PC-3 (cell line): ENCODE results near the gene CD44. TPM values are rescaled to one million over a fixed set of nuclear protein-coding genes. Genes with fewer than 3 reads are reported as not detected.
"Not testable (repeated sequence)": the region's sequence is repeated elsewhere in the genome, so short reads cannot be mapped to it uniquely, and the experiment has no call there.

Experiments
- ATAC-seq: fragments of 200-7000 bp; cut with Tn5 transposase; 2 replicates; pipeline ENCODE4 v1.9.1; 2020; ENCODE audit warnings: mild to moderate bottlenecking, moderate library complexity
- BruUV-seq: library from RNA; stranded (reverse); fragments of 400-500 nt; replicated peaks from 2 replicates; lab custom pipeline; 2021; lab: Mats Ljungman, UMichigan
- CTCF ChIA-PET: fragments of 300-600 bp; sonication (Branson Sonifier 250); formaldehyde crosslinking; loops from one replicate; lab custom pipeline; 2022; ENCODE audit warnings: antibody characterized with exemption; lab: Charles Lee
- POLR2A ChIA-PET: fragments of 300-600 bp; sonication (Branson Sonifier 250); formaldehyde crosslinking; loops from one replicate; lab custom pipeline; 2022; ENCODE audit warnings: antibody characterized with exemption; ENCODE audit not compliant: unreplicated experiment; lab: Charles Lee
- DNase-seq: peaks from one replicate; pipeline ENCODE4 v3.0.0-alpha.2; 2015
- H2AFZ ChIP-seq: fragments of 300-600 bp; sonication (generic); 2 replicates; pipeline ENCODE4 v1.6.0; 2016; ENCODE audit warnings: antibody characterized with exemption, low read length
- H3F3A ChIP-seq: fragments of 300-600 bp; sonication (generic); one replicate; pipeline ENCODE4 v1.6.0; 2017; ENCODE audit warnings: antibody characterized with exemption, low read length, control low read depth, mild to moderate bottlenecking; ENCODE audit not compliant: unreplicated experiment
- H3K27ac ChIP-seq: fragments of 300-600 bp; sonication (generic); 2 replicates; pipeline ENCODE4 v1.5.1; 2016; ENCODE audit warnings: mild to moderate bottlenecking, low read length
- H3K27me3 ChIP-seq: fragments of 300-600 bp; sonication (generic); 2 replicates; pipeline ENCODE4 v1.6.1; 2016; ENCODE audit warnings: low read length, mixed read lengths
- H3K36me3 ChIP-seq: fragments of 300-600 bp; sonication (generic); 2 replicates; pipeline ENCODE4 v1.6.1; 2016; ENCODE audit warnings: low read depth, mixed run types, low read length, mixed read lengths
- H3K4me1 ChIP-seq: fragments of 300-600 bp; sonication (generic); 2 replicates; pipeline ENCODE4 v1.5.1; 2016; ENCODE audit warnings: low read length; ENCODE audit not compliant: insufficient read depth
- H3K4me2 ChIP-seq: fragments of 300-600 bp; sonication (generic); 2 replicates; pipeline ENCODE4 v1.6.0; 2016; ENCODE audit warnings: low read length
- H3K4me3 ChIP-seq: fragments of 300-600 bp; sonication (generic); 2 replicates; pipeline ENCODE4 v1.5.1; 2016; ENCODE audit warnings: mild to moderate bottlenecking, low read length, mixed read lengths
- H3K79me2 ChIP-seq: fragments of 300-600 bp; sonication (generic); 2 replicates; pipeline ENCODE4 v1.6.1; 2017; ENCODE audit warnings: low read length, mixed read lengths
- H3K9ac ChIP-seq: fragments of 300-600 bp; sonication (generic); 2 replicates; pipeline ENCODE4 v1.6.0; 2016; ENCODE audit warnings: mild to moderate bottlenecking, low read length
- H3K9me2 ChIP-seq: fragments of 300-600 bp; sonication (generic); replicated peaks from 2 replicates; pipeline ENCODE4 v1.6.1; 2016; ENCODE audit warnings: mixed run types, low read length, mixed read lengths
- H3K9me3 ChIP-seq: fragments of 300-600 bp; sonication (generic); 2 replicates; pipeline ENCODE4 v1.6.1; 2016; ENCODE audit warnings: low read length, mixed read lengths
- H4K20me1 ChIP-seq: fragments of 300-600 bp; sonication (generic); 2 replicates; pipeline ENCODE4 v1.6.1; 2016; ENCODE audit warnings: low read length, mixed read lengths
- EZH2 ChIP-seq: fragments of 300-600 bp; sonication (generic); IDR thresholded peaks from one replicate; pipeline ENCODE4 v1.6.1; 2017; ENCODE audit warnings: antibody characterized with exemption, mild to moderate bottlenecking, low read length; ENCODE audit not compliant: unreplicated experiment
- EZH2phosphoT487 ChIP-seq: fragments of 300-600 bp; sonication (generic); IDR thresholded peaks from 2 replicates; pipeline ENCODE4 v1.6.1; 2018; ENCODE audit warnings: mild to moderate bottlenecking, antibody characterized with exemption, low read length, borderline replicate concordance
- intact Hi-C: fragments of 100-400 bp; cut with micrococcal nuclease; formaldehyde crosslinking; loops from 2 replicates; pipeline ENCODE4 v1.9.0; 2023
- total RNA-seq: library from RNA; depleted of rRNA; stranded (reverse); fragments of >200 nt; gene quantifications from 2 replicates; pipeline ENCODE4 v1.2.3, GENCODE V29; 2014
- TF ChIP-seq, protein P1 (sequence below): fragments of 300-600 bp; sonication (generic); conservative IDR thresholded peaks from 2 replicates; pipeline ENCODE4 v1.5.1; 2017; ENCODE audit warnings: antibody characterized with exemption, low read depth, mild to moderate bottlenecking, low read length

The CD44 gene
- total RNA-seq, 1 experiment from 2014 or later: 181 TPM

DNA sequence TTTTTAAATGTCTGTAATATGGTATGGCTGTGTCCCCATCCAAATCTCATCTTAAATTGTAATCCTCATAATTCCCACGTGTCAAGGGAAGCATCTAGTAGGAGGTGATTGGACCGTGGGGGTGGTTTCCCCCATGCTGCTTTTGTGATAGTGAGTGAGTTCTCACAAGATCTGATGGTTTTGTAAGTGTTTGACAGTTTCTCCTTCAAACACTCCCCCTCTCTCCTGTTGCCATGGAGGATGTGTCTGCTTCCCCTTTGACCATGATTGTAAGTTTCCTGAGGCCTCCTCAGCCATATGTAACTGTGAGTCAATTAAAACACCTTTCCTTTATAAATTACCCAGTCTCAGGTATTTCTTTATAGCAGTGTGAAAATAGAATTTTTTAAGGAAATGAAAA, 31.1 kb upstream of the CD44 start:
- intact Hi-C loops: no loop called here
- Histone ChIP-seq H3K27ac (no peak overlapping the region), H3K9ac (no peak overlapping the region), H3K4me1 (peaks cover 24% of the 10 kb centered on the region), H2AFZ (no peak overlapping the region), H3K4me3 (no peak overlapping the region), H3K36me3 (no peaks in the 10 kb centered on the region), H3K9me2 (no peaks in the 10 kb centered on the region), H4K20me1 (no peaks in the 10 kb centered on the region), H3K27me3 (no peaks in the 10 kb centered on the region), H3K4me2 (no peak overlapping the region), H3F3A (no peaks in the 10 kb centered on the region), H3K79me2 (no peaks in the 10 kb centered on the region), H3K9me3 (no peaks in the 10 kb centered on the region)
- no TSS peak for BruUV-seq
- POLR2A ChIA-PET: no interaction called here
- TF ChIP-seq EZH2phosphoT487: no peak
- ATAC-seq (no peak), DNase-seq (no peak)
- CTCF ChIA-PET: no interaction called here

DNA sequence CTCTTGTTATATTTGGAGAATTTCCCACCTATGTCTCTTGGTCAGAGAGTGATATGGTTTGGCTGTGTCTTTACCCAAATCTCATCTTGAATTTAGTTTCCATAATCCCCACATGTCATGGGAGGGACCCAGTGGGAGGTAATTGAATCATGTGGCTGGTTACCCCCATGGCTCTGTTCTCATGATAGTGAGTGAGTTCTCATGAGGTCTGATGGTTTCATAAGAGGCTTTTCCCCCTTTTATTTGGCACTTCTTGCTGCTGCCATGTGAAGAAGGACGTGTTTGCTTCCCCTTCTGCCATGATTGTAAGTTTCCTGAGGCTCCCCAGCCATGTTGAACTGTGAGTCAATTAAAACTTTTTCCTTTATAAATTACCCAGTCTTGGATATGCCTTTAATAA, 30.6 kb upstream of the CD44 start:
- peaks cover 29% of the 10 kb centered on the region for H3K4me1 ChIP-seq
- H3K4me2 ChIP-seq, H3K9ac ChIP-seq, intact Hi-C loops, ATAC-seq, H3K79me2 ChIP-seq, CTCF ChIA-PET, H3K27me3 ChIP-seq, H3K27ac ChIP-seq, H3K36me3 ChIP-seq, H2AFZ ChIP-seq, POLR2A ChIA-PET, H3K9me3 ChIP-seq, H3F3A ChIP-seq, H3K4me3 ChIP-seq, DNase-seq, H4K20me1 ChIP-seq, BruUV-seq, H3K9me2 ChIP-seq: not testable (repeated sequence)

DNA sequence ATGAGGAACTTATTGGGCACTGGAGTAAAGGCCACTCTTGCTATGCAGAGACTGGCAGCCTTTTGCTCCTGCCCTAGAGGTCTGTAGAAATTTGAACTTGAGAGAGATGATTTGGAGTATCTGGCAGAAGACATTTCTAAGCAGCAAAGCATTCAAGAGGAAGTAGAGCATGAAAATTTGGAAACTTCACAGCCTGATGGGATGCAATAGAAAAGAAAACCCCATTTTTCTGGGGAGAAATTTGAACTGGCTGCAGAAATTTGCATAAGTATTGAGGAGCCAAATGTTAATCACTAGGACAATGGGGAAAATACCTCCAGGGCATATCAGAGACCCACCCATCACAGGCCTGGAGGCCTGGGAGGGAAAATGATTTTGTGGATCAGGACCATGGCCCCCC, 29.9 kb upstream of the CD44 start:
- Histone ChIP-seq H3K4me3 (no peak overlapping the region), H3F3A (no peaks in the 10 kb centered on the region), H3K9me3 (no peaks in the 10 kb centered on the region), H3K27ac (no peak overlapping the region), H2AFZ (no peak overlapping the region), H3K9me2 (no peaks in the 10 kb centered on the region), H3K27me3 (no peaks in the 10 kb centered on the region), H3K79me2 (no peaks in the 10 kb centered on the region), H3K4me2 (no peak overlapping the region), H3K36me3 (no peaks in the 10 kb centered on the region), H3K4me1 (peaks cover 29% of the 10 kb centered on the region), H3K9ac (no peak overlapping the region), H4K20me1 (no peaks in the 10 kb centered on the region)
- TF ChIP-seq EZH2: no peak
- TF ChIP-seq, protein P1, sequence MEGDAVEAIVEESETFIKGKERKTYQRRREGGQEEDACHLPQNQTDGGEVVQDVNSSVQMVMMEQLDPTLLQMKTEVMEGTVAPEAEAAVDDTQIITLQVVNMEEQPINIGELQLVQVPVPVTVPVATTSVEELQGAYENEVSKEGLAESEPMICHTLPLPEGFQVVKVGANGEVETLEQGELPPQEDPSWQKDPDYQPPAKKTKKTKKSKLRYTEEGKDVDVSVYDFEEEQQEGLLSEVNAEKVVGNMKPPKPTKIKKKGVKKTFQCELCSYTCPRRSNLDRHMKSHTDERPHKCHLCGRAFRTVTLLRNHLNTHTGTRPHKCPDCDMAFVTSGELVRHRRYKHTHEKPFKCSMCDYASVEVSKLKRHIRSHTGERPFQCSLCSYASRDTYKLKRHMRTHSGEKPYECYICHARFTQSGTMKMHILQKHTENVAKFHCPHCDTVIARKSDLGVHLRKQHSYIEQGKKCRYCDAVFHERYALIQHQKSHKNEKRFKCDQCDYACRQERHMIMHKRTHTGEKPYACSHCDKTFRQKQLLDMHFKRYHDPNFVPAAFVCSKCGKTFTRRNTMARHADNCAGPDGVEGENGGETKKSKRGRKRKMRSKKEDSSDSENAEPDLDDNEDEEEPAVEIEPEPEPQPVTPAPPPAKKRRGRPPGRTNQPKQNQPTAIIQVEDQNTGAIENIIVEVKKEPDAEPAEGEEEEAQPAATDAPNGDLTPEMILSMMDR: no peak
- ChIA-PET POLR2A (no interaction called here), CTCF (no interaction called here)
- ATAC-seq (no peak), DNase-seq (no peak)
- BruUV-seq: no TSS peak
- intact Hi-C loops: no loop called here

DNA sequence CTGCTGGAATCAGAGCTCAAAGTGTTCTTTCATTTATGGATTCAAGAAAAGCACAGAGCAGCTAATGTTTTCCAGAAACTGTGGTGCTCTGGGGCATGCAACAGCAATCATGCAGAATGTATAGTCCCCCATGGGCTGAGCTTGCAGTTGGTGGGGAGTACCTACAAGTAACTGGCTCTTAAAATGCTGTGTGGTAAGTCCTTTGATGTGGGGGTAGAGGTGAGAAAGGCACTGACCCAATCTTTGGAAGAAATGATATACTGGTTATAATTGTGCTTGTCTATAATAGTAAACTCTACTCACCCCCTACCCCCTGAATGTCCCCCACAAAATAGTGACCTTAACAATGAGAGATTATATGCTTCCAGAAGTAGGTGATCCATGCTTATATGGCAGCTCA, 29.1 kb upstream of the CD44 start:
- no peak for ATAC-seq
- intact Hi-C loops: no loop called here

More for the DNA sequence above, 29.1 kb upstream of the CD44 start:
- Histone ChIP-seq H3K4me2 (no peak overlapping the region), H4K20me1 (no peaks in the 10 kb centered on the region), H3K9me2 (no peaks in the 10 kb centered on the region), H3K4me1 (peaks cover 29% of the 10 kb centered on the region), H3K9ac (no peak overlapping the region), H2AFZ (no peak overlapping the region), H3K36me3 (no peaks in the 10 kb centered on the region), H3K9me3 (no peaks in the 10 kb centered on the region), H3K79me2 (no peaks in the 10 kb centered on the region), H3K27ac (no peak overlapping the region), H3K4me3 (no peak overlapping the region), H3F3A (no peaks in the 10 kb centered on the region), H3K27me3 (no peaks in the 10 kb centered on the region)
- ChIA-PET POLR2A (no interaction called here), CTCF (no interaction called here)
- no TSS peak for BruUV-seq
- DNase-seq: no peak
- TF ChIP-seq EZH2: no peak
- TF ChIP-seq, protein P1: no peak
